DND-41 (cell line): Measurements from ENCODE around the gene PGF.

Experiments used
- CTCF ChIP-seq: IDR thresholded peaks from 2 replicates; pipeline ENCODE4 v1.5.1; 2012; ENCODE audit warnings: borderline replicate concordance, low read length, moderate library complexity, mild to moderate bottlenecking; ENCODE audit not compliant: poor library complexity, severe bottlenecking; ENCODE audit errors: extremely low read depth
- EZH2 ChIP-seq: IDR thresholded peaks from 3 replicates; pipeline ENCODE4 v1.6.1; 2012; ENCODE audit warnings: borderline replicate concordance, low read depth, mild to moderate bottlenecking, moderate library complexity, low read length, inconsistent platforms; ENCODE audit not compliant: severe bottlenecking

- no peak for TF ChIP-seq CTCF
- TF ChIP-seq EZH2: no peak
Observed at GRCh38 chr14:74962493-74962892, 7.1 kb upstream of the PGF start.
